ENCODE data around the gene CHAT. TPM values are rescaled to one million over a fixed set of nuclear protein-coding genes. Genes with fewer than 3 reads are reported as not detected.
"Not testable (repeated sequence)": the region's sequence is repeated elsewhere in the genome, so short reads cannot be mapped to it uniquely, and the experiment has no call there.

Gene CHAT
- total RNA-seq, 1 donor: not detected

GRCh38 chr10:49661140-49661856 is 47.5 kb downstream of the CHAT start:
- H3K4me1 ChIP-seq (ENCODE audit: insufficient read depth, low read length): no peaks in the 10 kb centered on the region
- no peak overlapping the region for H3K4me3 ChIP-seq (ENCODE audit: low read length)
- H3K27me3 ChIP-seq (ENCODE audit: insufficient read depth, low read length): no peaks in the 10 kb centered on the region
- H3K9me3 ChIP-seq (ENCODE audit: low read depth, low read length): no peaks in the 10 kb centered on the region

DNA sequence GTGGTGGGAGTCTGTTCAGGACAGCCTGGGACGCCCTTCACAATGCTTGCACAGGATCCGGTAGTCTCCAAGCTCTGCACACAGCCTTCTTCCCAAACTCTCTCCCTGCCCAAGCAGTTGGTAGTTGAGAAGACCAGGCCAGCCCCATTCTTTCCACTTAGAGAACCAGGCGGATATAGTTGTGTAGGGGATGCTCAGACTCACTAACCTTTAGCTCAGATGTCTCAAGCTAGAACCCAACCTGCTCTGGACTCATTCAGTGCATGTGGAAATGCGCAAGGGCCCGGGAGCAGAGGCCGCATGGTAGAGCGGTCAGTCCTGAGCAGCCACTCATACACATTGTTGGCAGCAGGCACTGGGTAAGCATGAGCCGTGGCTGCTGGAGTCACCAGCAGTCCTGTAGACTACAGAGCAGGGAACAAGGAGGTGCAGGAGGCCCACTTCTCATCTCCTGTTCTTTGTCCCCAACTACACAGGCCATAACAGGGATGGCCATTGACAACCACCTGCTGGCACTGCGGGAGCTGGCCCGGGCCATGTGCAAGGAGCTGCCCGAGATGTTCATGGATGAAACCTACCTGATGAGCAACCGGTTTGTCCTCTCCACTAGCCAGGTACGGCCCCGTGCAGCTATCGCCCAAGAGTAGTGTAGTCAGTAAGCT is 48.5 kb downstream of the CHAT start:
- no peak overlapping the region for H3K4me3 ChIP-seq (ENCODE audit: low read length)
- H3K9me3 ChIP-seq (ENCODE audit: low read depth, low read length): no peaks in the 10 kb centered on the region
- H3K4me1 ChIP-seq (ENCODE audit: insufficient read depth, low read length): no peaks in the 10 kb centered on the region
- no peaks in the 10 kb centered on the region for H3K27me3 ChIP-seq (ENCODE audit: insufficient read depth, low read length)

- H3K4me1 ChIP-seq (ENCODE audit: insufficient read depth, low read length): no peaks in the 10 kb centered on the region
- H3K27me3 ChIP-seq (ENCODE audit: insufficient read depth, low read length): peaks cover under 1% of the 10 kb centered on the region
- H3K9me3 ChIP-seq (ENCODE audit: low read depth, low read length): no peaks in the 10 kb centered on the region
- H3K4me3 ChIP-seq (ENCODE audit: low read length): no peak overlapping the region
Observed at GRCh38 chr10:49663596-49663995, 49.8 kb downstream of the CHAT start.

DNA sequence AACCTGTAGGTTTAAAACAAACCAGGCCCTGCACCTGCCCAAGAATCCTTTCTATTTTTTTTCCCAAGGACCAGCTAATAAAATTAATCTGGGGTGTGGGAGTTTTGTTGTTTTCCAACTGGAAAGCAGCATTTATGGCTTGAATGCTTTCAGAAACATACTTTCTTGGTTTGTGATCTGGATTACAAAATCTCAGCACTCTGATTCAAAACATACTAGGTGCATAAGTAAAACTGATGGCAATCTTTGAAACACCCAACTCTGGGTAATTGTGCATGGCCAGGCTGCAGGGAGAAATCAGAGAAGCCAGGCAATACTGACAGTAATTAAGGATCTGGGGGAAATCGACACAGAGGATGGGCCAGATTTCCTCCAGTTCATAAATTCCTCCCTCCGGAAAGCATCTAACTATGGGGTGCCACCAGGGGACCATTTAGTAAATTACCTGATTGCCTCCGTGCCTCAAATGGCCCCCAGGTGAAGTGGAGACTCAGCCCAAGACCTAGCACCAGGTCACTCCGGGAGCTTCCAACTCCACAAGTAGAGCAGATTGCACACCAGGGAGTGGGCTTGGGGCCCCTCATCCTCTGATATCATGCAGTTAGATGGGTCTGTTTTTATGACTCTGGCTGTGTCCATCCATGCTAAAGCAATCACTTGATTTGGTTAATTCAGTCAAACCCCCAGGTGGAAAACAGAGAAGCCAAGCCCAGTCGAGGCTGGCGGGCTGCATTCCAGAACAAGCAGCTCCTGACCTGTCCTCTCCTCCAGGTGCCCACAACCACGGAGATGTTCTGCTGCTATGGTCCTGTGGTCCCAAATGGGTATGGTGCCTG is 50.4 kb downstream of the CHAT start:
- Histone ChIP-seq H3K4me1 (ENCODE audit: insufficient read depth, low read length) (no peaks in the 10 kb centered on the region), H3K4me3 (ENCODE audit: low read length) (no peak overlapping the region), H3K27me3 (ENCODE audit: insufficient read depth, low read length) (peaks cover 3% of the 10 kb centered on the region), H3K9me3 (ENCODE audit: low read depth, low read length) (no peaks in the 10 kb centered on the region)

DNA sequence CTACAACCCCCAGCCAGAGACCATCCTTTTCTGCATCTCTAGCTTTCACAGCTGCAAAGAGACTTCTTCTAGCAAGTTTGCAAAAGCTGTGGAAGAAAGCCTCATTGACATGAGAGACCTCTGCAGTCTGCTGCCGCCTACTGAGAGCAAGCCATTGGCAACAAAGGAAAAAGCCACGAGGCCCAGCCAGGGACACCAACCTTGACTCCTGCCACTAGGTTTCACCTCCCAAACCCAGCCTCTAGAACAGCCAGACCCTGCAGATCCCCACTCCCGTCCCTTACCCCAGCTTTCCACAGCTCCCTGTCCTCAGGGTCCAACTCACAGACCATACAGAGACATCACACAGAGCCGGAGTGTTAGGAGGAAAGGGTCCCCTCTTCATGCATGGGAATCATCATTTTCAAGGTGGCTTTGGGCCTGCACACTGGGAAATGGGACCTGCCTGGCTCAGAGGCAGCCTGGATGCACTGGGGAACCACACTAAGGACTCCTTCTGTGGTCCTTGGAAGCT is 51.1 kb downstream of the CHAT start:
- Histone ChIP-seq H3K4me1 (ENCODE audit: insufficient read depth, low read length) (no peaks in the 10 kb centered on the region), H3K4me3 (ENCODE audit: low read length) (no peak overlapping the region), H3K27me3 (ENCODE audit: insufficient read depth, low read length) (peaks cover 3% of the 10 kb centered on the region), H3K9me3 (ENCODE audit: low read depth, low read length) (no peaks in the 10 kb centered on the region)

DNA sequence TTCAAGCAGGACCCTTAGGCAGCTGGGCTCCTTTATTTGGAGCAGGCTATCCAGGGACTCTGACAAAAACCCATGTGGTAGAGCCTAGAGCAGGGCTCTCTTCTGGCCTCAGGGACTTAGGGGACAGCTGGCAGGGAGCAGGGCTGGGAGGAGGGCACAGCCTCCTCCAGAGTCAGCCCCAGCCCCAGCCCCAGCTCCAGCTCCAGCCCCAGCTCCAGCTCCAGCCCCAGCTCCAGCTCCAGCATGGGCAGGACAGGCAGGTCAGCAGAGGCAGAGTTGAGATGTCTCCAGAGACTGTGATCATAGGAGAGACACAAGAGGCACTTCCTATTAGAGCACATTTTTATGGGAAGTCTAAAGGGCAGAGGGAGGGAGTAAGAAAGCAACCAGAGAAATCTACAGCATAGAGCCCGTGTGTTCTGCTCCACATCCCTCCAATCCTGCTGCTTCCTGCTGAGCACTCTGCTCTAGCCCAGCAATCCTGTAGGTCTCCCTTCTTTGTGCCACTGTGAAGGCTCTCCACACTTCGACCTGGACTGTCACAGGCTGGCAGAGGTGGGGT is 52.3 kb downstream of the CHAT start:
- Histone ChIP-seq H3K9me3 (ENCODE audit: low read depth, low read length) (no peaks in the 10 kb centered on the region), H3K4me1 (ENCODE audit: insufficient read depth, low read length) (no peaks in the 10 kb centered on the region), H3K4me3 (ENCODE audit: low read length) (no peak overlapping the region), H3K27me3 (ENCODE audit: insufficient read depth, low read length) (peaks cover 3% of the 10 kb centered on the region)

DNA sequence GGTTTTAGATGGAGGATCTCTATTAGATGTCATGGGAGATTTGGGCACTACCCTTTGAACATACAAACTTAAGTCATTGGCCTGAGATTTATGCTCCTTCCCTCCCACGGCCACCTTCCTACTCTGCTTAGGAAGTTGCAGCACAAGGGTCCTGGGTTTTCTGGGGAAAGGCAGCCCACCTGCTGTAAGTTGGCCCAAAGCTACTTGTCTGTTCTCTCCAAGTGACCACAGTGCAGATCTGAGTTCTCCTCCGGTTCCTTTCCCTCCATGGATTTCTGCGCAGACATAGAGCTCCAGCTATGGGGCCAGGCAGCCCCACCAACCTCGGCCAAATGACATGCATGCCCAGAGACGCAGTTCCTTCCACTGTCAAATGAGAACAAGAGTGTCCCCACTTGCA is 52.8 kb downstream of the CHAT start:
- H3K27me3 ChIP-seq (ENCODE audit: insufficient read depth, low read length): peaks cover 4% of the 10 kb centered on the region
- H3K4me3 ChIP-seq (ENCODE audit: low read length): no peak overlapping the region
- no peaks in the 10 kb centered on the region for H3K4me1 ChIP-seq (ENCODE audit: insufficient read depth, low read length)
- H3K9me3 ChIP-seq (ENCODE audit: low read depth, low read length): no peaks in the 10 kb centered on the region

DNA sequence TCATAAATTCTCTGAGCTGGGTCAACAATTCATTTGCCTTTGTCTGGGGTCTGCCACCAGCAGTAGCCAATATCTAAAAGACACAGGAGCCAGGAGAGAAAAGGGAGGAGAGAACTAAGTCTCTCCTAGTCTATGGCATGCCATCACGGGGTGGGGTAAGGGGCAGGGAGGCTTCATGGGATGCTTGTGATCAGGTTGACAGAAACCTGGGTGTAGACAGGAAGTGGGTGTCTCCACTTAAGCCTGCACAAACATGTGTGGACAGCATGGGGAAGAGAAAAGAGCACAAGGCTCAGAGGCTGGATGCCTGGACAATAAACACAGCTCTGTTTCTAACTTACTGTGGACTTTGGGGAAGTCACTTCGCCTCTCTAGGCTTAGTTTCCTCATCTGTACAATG is 54.2 kb downstream of the CHAT start:
- H3K4me3 ChIP-seq (ENCODE audit: low read length): no peak overlapping the region
- no peaks in the 10 kb centered on the region for H3K4me1 ChIP-seq (ENCODE audit: insufficient read depth, low read length)
- no peaks in the 10 kb centered on the region for H3K9me3 ChIP-seq (ENCODE audit: low read depth, low read length)
- peaks cover 12% of the 10 kb centered on the region for H3K27me3 ChIP-seq (ENCODE audit: insufficient read depth, low read length)

DNA sequence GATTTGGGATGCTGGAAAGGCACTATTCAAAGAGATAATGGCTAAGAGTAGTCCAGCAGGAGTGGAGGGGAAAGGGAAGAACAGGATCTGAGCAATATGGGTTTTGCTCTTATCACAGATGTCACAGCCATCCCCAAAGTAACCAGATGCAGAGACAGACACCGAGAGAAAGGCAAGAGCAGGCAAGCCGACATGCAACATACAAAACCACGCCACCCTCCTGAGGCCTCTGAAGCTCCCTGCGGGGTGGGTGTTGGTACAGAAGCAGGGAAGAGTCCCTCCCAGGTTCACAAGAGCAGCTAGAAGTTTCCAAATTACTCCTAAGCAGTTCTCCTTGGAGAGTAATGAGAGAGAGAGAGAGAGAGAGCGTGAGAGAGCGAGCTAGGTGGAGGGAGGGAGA is 54.8 kb downstream of the CHAT start:
- no peaks in the 10 kb centered on the region for H3K9me3 ChIP-seq (ENCODE audit: low read depth, low read length)
- no peak overlapping the region for H3K4me3 ChIP-seq (ENCODE audit: low read length)
- no peaks in the 10 kb centered on the region for H3K4me1 ChIP-seq (ENCODE audit: insufficient read depth, low read length)
- H3K27me3 ChIP-seq (ENCODE audit: insufficient read depth, low read length): peaks cover 19% of the 10 kb centered on the region

DNA sequence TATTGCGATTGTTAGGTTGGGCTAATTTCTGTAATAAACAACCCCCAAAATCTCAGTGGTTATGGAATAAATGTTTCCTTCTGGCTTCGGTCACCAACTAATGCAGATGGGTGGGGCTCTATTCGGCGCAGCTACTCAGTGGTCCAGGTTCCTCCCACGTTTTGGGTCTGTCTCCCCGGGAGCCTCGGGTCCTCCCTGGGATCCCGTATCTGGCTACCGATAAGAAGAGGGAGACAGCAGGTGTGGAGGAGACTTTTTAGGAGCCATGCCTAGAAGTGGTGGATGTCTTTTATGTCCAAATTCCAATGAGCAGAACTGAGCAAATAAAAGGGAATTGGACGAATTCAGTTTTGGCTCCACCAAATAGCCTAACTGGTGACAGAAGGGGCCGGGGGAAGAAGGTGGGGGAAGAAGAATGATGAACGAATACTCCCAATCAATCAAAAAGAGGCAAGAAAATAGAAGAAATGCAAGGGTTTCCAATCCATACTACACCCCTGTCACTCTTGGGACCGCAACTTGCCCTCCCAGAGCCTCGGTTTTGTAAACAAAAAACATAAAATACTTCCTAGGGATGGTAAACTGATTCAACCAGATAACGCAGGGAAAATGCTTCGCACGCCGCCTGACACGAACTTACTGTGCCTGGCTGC is 65.1 kb downstream of the CHAT start:
- Histone ChIP-seq H3K27me3 (ENCODE audit: insufficient read depth, low read length) (peaks cover 48% of the 10 kb centered on the region), H3K9me3 (ENCODE audit: low read depth, low read length) (peaks cover 8% of the 10 kb centered on the region), H3K4me1 (ENCODE audit: insufficient read depth, low read length) (no peaks in the 10 kb centered on the region), H3K4me3 (ENCODE audit: low read length) (no peak overlapping the region)

GRCh38 chr10:49679480-49679893 is 65.7 kb downstream of the CHAT start, which contains the start of gene C10orf53:
TSS of gene C10orf53 (plus strand) at chr10:49679651. CDS start at chr10:49679698, 47 bp downstream.
- H3K27me3 ChIP-seq (ENCODE audit: insufficient read depth, low read length): peaks cover 48% of the 10 kb centered on the region
- peaks cover 8% of the 10 kb centered on the region for H3K9me3 ChIP-seq (ENCODE audit: low read depth, low read length)
- no peak within 1 kb of the TSS for H3K4me3 ChIP-seq (ENCODE audit: low read length)
- no peaks in the 10 kb centered on the region for H3K4me1 ChIP-seq (ENCODE audit: insufficient read depth, low read length)

- H3K4me1 ChIP-seq (ENCODE audit: insufficient read depth, low read length); H3K9me3 ChIP-seq (ENCODE audit: low read depth, low read length); H3K4me3 ChIP-seq (ENCODE audit: low read length): not testable (repeated sequence)
- peaks cover 35% of the 10 kb centered on the region for H3K27me3 ChIP-seq (ENCODE audit: insufficient read depth, low read length)
Observed at GRCh38 chr10:49682449-49682848, 68.6 kb downstream of the CHAT start.

DNA sequence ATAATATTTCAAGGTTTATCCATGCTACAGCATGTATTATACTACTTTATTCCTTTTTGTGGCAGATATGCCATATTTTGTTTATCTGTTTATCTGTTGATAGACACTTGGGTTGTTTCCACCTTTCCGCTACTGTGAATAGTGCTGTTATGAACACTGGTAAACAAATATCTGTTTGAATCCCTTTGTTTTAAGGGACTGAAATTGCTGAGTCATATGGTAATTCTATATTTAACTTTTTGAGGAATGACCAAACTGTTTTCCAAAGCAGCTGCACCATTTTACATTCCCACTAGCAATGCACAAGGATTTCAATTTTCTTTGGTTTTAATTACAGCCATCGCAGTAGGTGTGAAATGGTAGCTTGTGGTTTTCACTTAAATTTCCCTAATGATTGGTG is 69.0 kb downstream of the CHAT start:
- peaks cover 3% of the 10 kb centered on the region for H3K9me3 ChIP-seq (ENCODE audit: low read depth, low read length)
- H3K27me3 ChIP-seq (ENCODE audit: insufficient read depth, low read length): peaks cover 35% of the 10 kb centered on the region
- no peaks in the 10 kb centered on the region for H3K4me1 ChIP-seq (ENCODE audit: insufficient read depth, low read length)
- no peak overlapping the region for H3K4me3 ChIP-seq (ENCODE audit: low read length)

DNA sequence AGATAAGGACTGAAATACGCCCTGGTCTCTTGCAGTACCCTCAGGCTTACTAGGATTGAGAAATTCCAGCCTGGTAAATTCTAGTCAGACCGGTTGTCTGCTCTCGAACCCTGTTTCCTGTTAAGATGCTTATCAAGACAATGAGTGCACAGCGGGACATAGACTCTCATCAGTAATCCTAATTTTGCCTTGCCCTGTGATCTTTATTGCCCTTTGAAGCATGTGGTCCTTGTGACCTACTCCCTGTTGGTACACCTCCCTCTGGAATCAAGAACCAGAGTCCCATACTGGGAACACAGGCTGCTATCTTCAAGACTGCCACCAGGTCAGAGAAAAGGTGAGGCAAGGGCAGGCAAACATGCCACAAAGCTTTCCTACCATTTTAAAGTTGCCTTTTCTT is 72.8 kb downstream of the CHAT start:
- peaks cover 47% of the 10 kb centered on the region for H3K27me3 ChIP-seq (ENCODE audit: insufficient read depth, low read length)
- no peaks in the 10 kb centered on the region for H3K4me1 ChIP-seq (ENCODE audit: insufficient read depth, low read length)
- no peaks in the 10 kb centered on the region for H3K9me3 ChIP-seq (ENCODE audit: low read depth, low read length)
- no peak overlapping the region for H3K4me3 ChIP-seq (ENCODE audit: low read length)
